K562 (cell line): ENCODE results near the gene ZCWPW1.
A peak's percentile ranks its signal among the peaks of the same experiment; 100 is the strongest.

ENCODE experiments used
- CBFA2T3 ChIP-seq: fragments of 450-650 bp; IDR thresholded peaks from 2 replicates; pipeline ENCODE4 v1.6.1; 2017
- CREBBP ChIP-seq: IDR thresholded peaks from one replicate; pipeline ENCODE4 v1.6.1; 2012; ENCODE audit warnings: low read depth, mild to moderate bottlenecking, control low read depth, inconsistent platforms, low read length
- DNMT1 ChIP-seq: fragments of 450-650 bp; IDR thresholded peaks from 2 replicates; pipeline ENCODE4 v1.6.1; 2016; ENCODE audit warnings: antibody characterized with exemption, mild to moderate bottlenecking
- FOXA1 ChIP-seq: fragments of 450-650 bp; IDR thresholded peaks from 2 replicates; pipeline ENCODE4 v1.6.1; 2016; ENCODE audit warnings: mild to moderate bottlenecking, borderline replicate concordance
- KLF1 ChIP-seq: fragments of 450-650 bp; IDR thresholded peaks from 2 replicates; pipeline ENCODE4 v1.6.1; 2016; ENCODE audit warnings: missing genetic modification characterization, missing compliant biosample characterization
- ZC3H8 ChIP-seq: fragments of 450-650 bp; IDR thresholded peaks from 2 replicates; pipeline ENCODE4 v1.6.1; 2017
- ZNF274 ChIP-seq: IDR thresholded peaks from 2 replicates; pipeline ENCODE4 v1.6.1; 2011; ENCODE audit warnings: low read depth, mild to moderate bottlenecking, low read length, moderate library complexity, borderline replicate concordance
- TF ChIP-seq, protein P1 (sequence below): fragments of 450-650 bp; IDR thresholded peaks from 2 replicates; pipeline ENCODE4 v1.7.1; 2018; ENCODE audit warnings: mild to moderate bottlenecking, low read depth; ENCODE audit not compliant: partially characterized antibody
- TF ChIP-seq, protein P2 (sequence below): fragments of 250-450 bp; sonication (Bioruptor Pico); IDR thresholded peaks from 2 replicates; pipeline ENCODE4 v1.6.1; 2021; ENCODE audit warnings: mild to moderate bottlenecking
- TF ChIP-seq, protein P3 (sequence below), 2 experiments: fragments of 450-650 bp; conservative IDR thresholded peaks; 2 replicates each; pipeline ENCODE4 v1.6.1; 2017; ENCODE audit warnings: mild to moderate bottlenecking in 2 of 2, moderate library complexity in 2 of 2
- TF ChIP-seq, protein P4 (sequence below): sonication (generic); formaldehyde crosslinking; IDR thresholded peaks from 2 replicates; pipeline ENCODE4 v1.8.1; 2022; ENCODE audit warnings: missing genetic modification reagents
- TF ChIP-seq, protein P5 (sequence below), 2 experiments: fragments of 450-650 bp; formaldehyde crosslinking in 1 of 2; IDR thresholded peaks; 2 replicates each; pipeline versions ENCODE4 v1.4.0 to v1.6.1; 2014 to 2020; ENCODE audit warnings: mild to moderate bottlenecking in 2 of 2, borderline replicate concordance in 1 of 2, low read depth in 1 of 2

DNA sequence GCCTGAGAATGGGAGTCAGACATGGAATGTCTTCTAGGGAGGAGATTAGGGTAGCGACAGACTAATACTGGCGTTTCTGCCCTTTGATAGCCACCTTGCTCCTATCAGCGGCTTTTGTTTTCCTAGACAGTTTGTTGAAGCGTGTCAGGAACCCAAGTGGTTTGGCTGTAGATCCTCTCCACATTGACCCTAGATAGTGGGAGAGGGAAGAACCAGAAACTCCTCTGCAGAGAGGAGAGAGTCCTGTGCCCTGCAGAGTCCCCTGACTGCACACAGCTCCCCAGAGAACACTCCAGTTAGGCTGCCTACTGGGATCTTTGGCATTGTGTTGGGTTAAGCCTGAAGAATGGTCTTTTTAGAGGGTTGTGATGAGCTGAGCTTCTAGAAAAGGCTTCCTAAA is 3.5 kb upstream of the ZCWPW1 start:
- TF ChIP-seq, protein P1, sequence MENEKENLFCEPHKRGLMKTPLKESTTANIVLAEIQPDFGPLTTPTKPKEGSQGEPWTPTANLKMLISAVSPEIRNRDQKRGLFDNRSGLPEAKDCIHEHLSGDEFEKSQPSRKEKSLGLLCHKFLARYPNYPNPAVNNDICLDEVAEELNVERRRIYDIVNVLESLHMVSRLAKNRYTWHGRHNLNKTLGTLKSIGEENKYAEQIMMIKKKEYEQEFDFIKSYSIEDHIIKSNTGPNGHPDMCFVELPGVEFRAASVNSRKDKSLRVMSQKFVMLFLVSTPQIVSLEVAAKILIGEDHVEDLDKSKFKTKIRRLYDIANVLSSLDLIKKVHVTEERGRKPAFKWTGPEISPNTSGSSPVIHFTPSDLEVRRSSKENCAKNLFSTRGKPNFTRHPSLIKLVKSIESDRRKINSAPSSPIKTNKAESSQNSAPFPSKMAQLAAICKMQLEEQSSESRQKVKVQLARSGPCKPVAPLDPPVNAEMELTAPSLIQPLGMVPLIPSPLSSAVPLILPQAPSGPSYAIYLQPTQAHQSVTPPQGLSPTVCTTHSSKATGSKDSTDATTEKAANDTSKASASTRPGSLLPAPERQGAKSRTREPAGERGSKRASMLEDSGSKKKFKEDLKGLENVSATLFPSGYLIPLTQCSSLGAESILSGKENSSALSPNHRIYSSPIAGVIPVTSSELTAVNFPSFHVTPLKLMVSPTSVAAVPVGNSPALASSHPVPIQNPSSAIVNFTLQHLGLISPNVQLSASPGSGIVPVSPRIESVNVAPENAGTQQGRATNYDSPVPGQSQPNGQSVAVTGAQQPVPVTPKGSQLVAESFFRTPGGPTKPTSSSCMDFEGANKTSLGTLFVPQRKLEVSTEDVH = no peak
- peak; percentile 62 for TF ChIP-seq CBFA2T3
- no peak for TF ChIP-seq ZC3H8
- no peak for TF ChIP-seq DNMT1
- no peak for TF ChIP-seq ZNF274
- TF ChIP-seq, protein P2, sequence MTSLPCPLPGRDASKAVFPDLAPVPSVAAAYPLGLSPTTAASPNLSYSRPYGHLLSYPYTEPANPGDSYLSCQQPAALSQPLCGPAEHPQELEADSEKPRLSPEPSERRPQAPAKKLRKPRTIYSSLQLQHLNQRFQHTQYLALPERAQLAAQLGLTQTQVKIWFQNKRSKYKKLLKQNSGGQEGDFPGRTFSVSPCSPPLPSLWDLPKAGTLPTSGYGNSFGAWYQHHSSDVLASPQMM = no peak
- TF ChIP-seq, protein P3, sequence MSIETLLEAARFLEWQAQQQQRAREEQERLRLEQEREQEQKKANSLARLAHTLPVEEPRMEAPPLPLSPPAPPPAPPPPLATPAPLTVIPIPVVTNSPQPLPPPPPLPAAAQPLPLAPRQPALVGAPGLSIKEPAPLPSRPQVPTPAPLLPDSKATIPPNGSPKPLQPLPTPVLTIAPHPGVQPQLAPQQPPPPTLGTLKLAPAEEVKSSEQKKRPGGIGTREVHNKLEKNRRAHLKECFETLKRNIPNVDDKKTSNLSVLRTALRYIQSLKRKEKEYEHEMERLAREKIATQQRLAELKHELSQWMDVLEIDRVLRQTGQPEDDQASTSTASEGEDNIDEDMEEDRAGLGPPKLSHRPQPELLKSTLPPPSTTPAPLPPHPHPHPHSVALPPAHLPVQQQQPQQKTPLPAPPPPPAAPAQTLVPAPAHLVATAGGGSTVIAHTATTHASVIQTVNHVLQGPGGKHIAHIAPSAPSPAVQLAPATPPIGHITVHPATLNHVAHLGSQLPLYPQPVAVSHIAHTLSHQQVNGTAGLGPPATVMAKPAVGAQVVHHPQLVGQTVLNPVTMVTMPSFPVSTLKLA (conservative IDR thresholded peaks at IDR 0.05) = no peak
- no peak for TF ChIP-seq FOXA1
- no peak for TF ChIP-seq KLF1 (tag)
- TF ChIP-seq, protein P4, sequence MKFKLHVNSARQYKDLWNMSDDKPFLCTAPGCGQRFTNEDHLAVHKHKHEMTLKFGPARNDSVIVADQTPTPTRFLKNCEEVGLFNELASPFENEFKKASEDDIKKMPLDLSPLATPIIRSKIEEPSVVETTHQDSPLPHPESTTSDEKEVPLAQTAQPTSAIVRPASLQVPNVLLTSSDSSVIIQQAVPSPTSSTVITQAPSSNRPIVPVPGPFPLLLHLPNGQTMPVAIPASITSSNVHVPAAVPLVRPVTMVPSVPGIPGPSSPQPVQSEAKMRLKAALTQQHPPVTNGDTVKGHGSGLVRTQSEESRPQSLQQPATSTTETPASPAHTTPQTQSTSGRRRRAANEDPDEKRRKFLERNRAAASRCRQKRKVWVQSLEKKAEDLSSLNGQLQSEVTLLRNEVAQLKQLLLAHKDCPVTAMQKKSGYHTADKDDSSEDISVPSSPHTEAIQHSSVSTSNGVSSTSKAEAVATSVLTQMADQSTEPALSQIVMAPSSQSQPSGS (CRISPR knock-in tag) = no peak
- TF ChIP-seq CREBBP = no peak
- TF ChIP-seq, protein P5, sequence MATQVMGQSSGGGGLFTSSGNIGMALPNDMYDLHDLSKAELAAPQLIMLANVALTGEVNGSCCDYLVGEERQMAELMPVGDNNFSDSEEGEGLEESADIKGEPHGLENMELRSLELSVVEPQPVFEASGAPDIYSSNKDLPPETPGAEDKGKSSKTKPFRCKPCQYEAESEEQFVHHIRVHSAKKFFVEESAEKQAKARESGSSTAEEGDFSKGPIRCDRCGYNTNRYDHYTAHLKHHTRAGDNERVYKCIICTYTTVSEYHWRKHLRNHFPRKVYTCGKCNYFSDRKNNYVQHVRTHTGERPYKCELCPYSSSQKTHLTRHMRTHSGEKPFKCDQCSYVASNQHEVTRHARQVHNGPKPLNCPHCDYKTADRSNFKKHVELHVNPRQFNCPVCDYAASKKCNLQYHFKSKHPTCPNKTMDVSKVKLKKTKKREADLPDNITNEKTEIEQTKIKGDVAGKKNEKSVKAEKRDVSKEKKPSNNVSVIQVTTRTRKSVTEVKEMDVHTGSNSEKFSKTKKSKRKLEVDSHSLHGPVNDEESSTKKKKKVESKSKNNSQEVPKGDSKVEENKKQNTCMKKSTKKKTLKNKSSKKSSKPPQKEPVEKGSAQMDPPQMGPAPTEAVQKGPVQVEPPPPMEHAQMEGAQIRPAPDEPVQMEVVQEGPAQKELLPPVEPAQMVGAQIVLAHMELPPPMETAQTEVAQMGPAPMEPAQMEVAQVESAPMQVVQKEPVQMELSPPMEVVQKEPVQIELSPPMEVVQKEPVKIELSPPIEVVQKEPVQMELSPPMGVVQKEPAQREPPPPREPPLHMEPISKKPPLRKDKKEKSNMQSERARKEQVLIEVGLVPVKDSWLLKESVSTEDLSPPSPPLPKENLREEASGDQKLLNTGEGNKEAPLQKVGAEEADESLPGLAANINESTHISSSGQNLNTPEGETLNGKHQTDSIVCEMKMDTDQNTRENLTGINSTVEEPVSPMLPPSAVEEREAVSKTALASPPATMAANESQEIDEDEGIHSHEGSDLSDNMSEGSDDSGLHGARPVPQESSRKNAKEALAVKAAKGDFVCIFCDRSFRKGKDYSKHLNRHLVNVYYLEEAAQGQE (IDR thresholded peaks at IDR 0.05; ENCODE audit: borderline replicate concordance) = no peak
- TF ChIP-seq, protein P5 (CRISPR knock-in tag; IDR thresholded peaks at IDR 0.05; ENCODE audit: low read depth) = no peak
